H1 (cell line): Measurements from ENCODE around the gene GOLGA2. TPM values are rescaled to one million over a fixed set of nuclear protein-coding genes. Genes with fewer than 3 reads are reported as not detected.
A peak's percentile ranks its signal among the peaks of the same experiment; 100 is the strongest.

Source experiments
- CTCF ChIA-PET: fragments of 300-600 bp; sonication (Branson Sonifier 250); formaldehyde crosslinking; loops from one replicate; lab custom pipeline; 2021; ENCODE audit not compliant: partially characterized antibody; lab: Charles Lee
- POLR2A ChIA-PET: fragments of 300-600 bp; sonication (Branson Sonifier 250); formaldehyde crosslinking; loops from one replicate; lab custom pipeline; 2021; ENCODE audit warnings: inconsistent platforms; ENCODE audit not compliant: partially characterized antibody; lab: Charles Lee
- DNase-seq, 2 experiments: peaks; one replicate each; pipeline versions ENCODE4 v3.0.0 to v3.0.0-alpha.2; 2010 to 2022; ENCODE audit warnings: low spot score in 2 of 2, low read depth in 1 of 2, mixed read lengths in 1 of 2
- FAIRE-seq: peaks from 2 replicates; lab custom pipeline; 2011; peaks lifted over from hg19 to GRCh38; lab: Jason Lieb, UNC
- H2AFZ ChIP-seq: 2 replicates; pipeline ENCODE4 v1.8.1; 2012; ENCODE audit warnings: low read length, inconsistent platforms
- H2AK5ac ChIP-seq: 2 replicates; pipeline ENCODE4 v1.6.1; 2013; ENCODE audit warnings: low read depth, low read length
- H2BK120ac ChIP-seq: replicated peaks from 2 replicates; pipeline ENCODE3; 2013; ENCODE audit warnings: low read depth, low read length, inconsistent platforms
- H2BK12ac ChIP-seq: 2 replicates; pipeline ENCODE4 v1.6.1; 2013; ENCODE audit warnings: low read depth, low read length
- H2BK15ac ChIP-seq: 2 replicates; pipeline ENCODE4 v1.6.1; 2013; ENCODE audit warnings: low read length
- H2BK20ac ChIP-seq: 2 replicates; pipeline ENCODE4 v1.6.1; 2013; ENCODE audit warnings: low read length
- H2BK5ac ChIP-seq: 2 replicates; pipeline ENCODE4 v1.6.1; 2013; ENCODE audit warnings: low read depth, low read length
- H3K14ac ChIP-seq: 2 replicates; pipeline ENCODE4 v1.6.1; 2013; ENCODE audit warnings: inconsistent platforms; ENCODE audit not compliant: insufficient read length
- H3K18ac ChIP-seq: 2 replicates; pipeline ENCODE4 v1.6.1; 2013; ENCODE audit warnings: low read length; ENCODE audit errors: extremely low read depth
- H3K23ac ChIP-seq: 2 replicates; pipeline ENCODE4 v1.6.1; 2013; ENCODE audit warnings: inconsistent platforms; ENCODE audit not compliant: insufficient read length
- H3K23me2 ChIP-seq: 2 replicates; pipeline ENCODE4 v1.6.1; 2013; ENCODE audit warnings: low read depth, low read length
- H3K27ac ChIP-seq: 2 replicates; pipeline ENCODE4 v1.6.1; 2011; ENCODE audit warnings: low read depth, low read length, inconsistent platforms
- H3K27me3 ChIP-seq, 4 experiments: replicated peaks in 1 of 4; 1 replicate in 1 of 4; 2 replicates in 3 of 4; pipeline versions ENCODE4 v1.6.1 to v1.8.1; 2011 to 2013; ENCODE audit warnings: low read length in 3 of 4, mild to moderate bottlenecking in 3 of 4, inconsistent platforms in 2 of 4, mixed read lengths in 2 of 4, moderate library complexity in 1 of 4; ENCODE audit not compliant: control insufficient read depth in 3 of 4, insufficient read depth in 3 of 4; ENCODE audit errors: extremely low read depth in 1 of 4
- H3K36me3 ChIP-seq, 4 experiments: 2 replicates each; pipeline versions ENCODE4 v1.6.1 to v1.8.1; 2011 to 2013; ENCODE audit warnings: mild to moderate bottlenecking in 4 of 4, low read length in 3 of 4, moderate library complexity in 2 of 4, control low read depth in 1 of 4, inconsistent platforms in 1 of 4; ENCODE audit not compliant: insufficient read depth in 4 of 4, control insufficient read depth in 2 of 4
- H3K4ac ChIP-seq: replicated peaks from 2 replicates; pipeline ENCODE3; 2013; ENCODE audit warnings: low read length, low read depth, mixed read lengths, inconsistent platforms; ENCODE audit not compliant: insufficient read length
- H3K4me1 ChIP-seq, 4 experiments: replicated peaks in 1 of 4; 1 replicate in 1 of 4; 2 replicates in 3 of 4; pipeline versions ENCODE4 v1.6.1 to v1.8.1; 2011 to 2013; ENCODE audit warnings: low read length in 3 of 4, inconsistent platforms in 2 of 4, mixed read lengths in 1 of 4; ENCODE audit not compliant: insufficient read depth in 4 of 4, control insufficient read depth in 3 of 4
- H3K4me2 ChIP-seq, 2 experiments: 2 replicates each; pipeline versions ENCODE4 v1.6.1 to v1.8.1; 2011 to 2013; ENCODE audit warnings: low read depth in 2 of 2, low read length in 2 of 2, control low read depth in 1 of 2, inconsistent platforms in 1 of 2, mild to moderate bottlenecking in 1 of 2; ENCODE audit not compliant: insufficient read depth in 1 of 2
- H3K4me3 ChIP-seq, 4 experiments: fragments of 200-600, 300-600 bp in 1 of 4; sonication (generic), shearing (Covaris generic), sonication (Bioruptor Twin) in 1 of 4; 2 replicates each; pipeline versions ENCODE4 v1.5.1 to v1.8.1; 2011 to 2016; ENCODE audit warnings: low read length in 4 of 4, low read depth in 3 of 4, control low read depth in 2 of 4, inconsistent platforms in 2 of 4, mild to moderate bottlenecking in 2 of 4, mixed read lengths in 1 of 4, moderate library complexity in 1 of 4; ENCODE audit not compliant: insufficient read depth in 2 of 4; ENCODE audit errors: extremely low read depth in 1 of 4
- H3K56ac ChIP-seq: replicated peaks from 2 replicates; pipeline ENCODE3; 2013; ENCODE audit warnings: low read depth, mild to moderate bottlenecking, mixed read lengths, low read length, inconsistent platforms; ENCODE audit not compliant: insufficient read length
- H3K79me1 ChIP-seq: 2 replicates; pipeline ENCODE4 v1.6.1; 2013; ENCODE audit warnings: low read depth, low read length, control low read depth
- H3K79me2 ChIP-seq, 2 experiments: 2 replicates each; pipeline versions ENCODE4 v1.6.1 to v1.8.1; 2012 to 2013; ENCODE audit warnings: low read length in 2 of 2, mild to moderate bottlenecking in 2 of 2, inconsistent platforms in 1 of 2; ENCODE audit not compliant: insufficient read depth in 2 of 2, control insufficient read depth in 1 of 2
- H3K9ac ChIP-seq, 4 experiments: replicated peaks in 1 of 4; 1 replicate in 1 of 4; 2 replicates in 3 of 4; pipeline versions ENCODE4 v1.6.1 to v1.8.1; 2011 to 2013; ENCODE audit warnings: low read depth in 3 of 4, low read length in 3 of 4, control low read depth in 2 of 4, mild to moderate bottlenecking in 2 of 4, moderate library complexity in 2 of 4, inconsistent platforms in 1 of 4; ENCODE audit errors: extremely low read depth in 1 of 4
- H3K9me3 ChIP-seq, 2 experiments: 2 replicates each; pipeline versions ENCODE4 v1.6.1 to v1.8.1; 2012 to 2013; ENCODE audit warnings: mild to moderate bottlenecking in 2 of 2, moderate library complexity in 2 of 2, control low read depth in 1 of 2, inconsistent platforms in 1 of 2, low read depth in 1 of 2, low read length in 1 of 2, mixed read lengths in 1 of 2; ENCODE audit not compliant: insufficient read depth in 2 of 2
- H4K20me1 ChIP-seq, 2 experiments: replicated peaks in 1 of 2; 2 replicates each; pipeline versions ENCODE3 to v1.8.1; 2011 to 2013; ENCODE audit warnings: inconsistent platforms in 2 of 2, low read length in 2 of 2, mild to moderate bottlenecking in 1 of 2; ENCODE audit not compliant: insufficient read depth in 2 of 2, control insufficient read depth in 1 of 2
- H4K5ac ChIP-seq: 2 replicates; pipeline ENCODE4 v1.6.1; 2013; ENCODE audit warnings: low read length, low read depth, mixed read lengths, inconsistent platforms; ENCODE audit not compliant: insufficient read length
- H4K8ac ChIP-seq: 2 replicates; pipeline ENCODE4 v1.8.0; 2013; ENCODE audit warnings: mild to moderate bottlenecking, moderate library complexity, low read length, inconsistent platforms; ENCODE audit not compliant: insufficient read depth; ENCODE audit errors: extremely low read depth
- H4K91ac ChIP-seq: replicated peaks from 2 replicates; pipeline ENCODE3; 2013; ENCODE audit warnings: low read length, mixed read lengths, inconsistent platforms; ENCODE audit not compliant: insufficient read length
- ASH2L ChIP-seq: fragments of 200-600, 300-600 bp; sonication (generic); IDR thresholded peaks from one replicate; pipeline ENCODE4 v1.7.1; 2017; ENCODE audit warnings: low read length
- BCL11A ChIP-seq, 2 experiments: IDR thresholded peaks; one replicate each; pipeline ENCODE4 v1.6.1; 2011; ENCODE audit warnings: low read depth in 2 of 2, low read length in 2 of 2, mild to moderate bottlenecking in 2 of 2
- EZH2 ChIP-seq: fragments of 200-600 bp; sonication (generic); IDR thresholded peaks from 2 replicates; pipeline ENCODE4 v1.7.1; 2012; ENCODE audit warnings: low read depth, mild to moderate bottlenecking, moderate library complexity, low read length, inconsistent platforms; ENCODE audit not compliant: severe bottlenecking
- GTF2F1 ChIP-seq: IDR thresholded peaks from 2 replicates; pipeline ENCODE4 v1.6.1; 2012; ENCODE audit warnings: low read depth, low read length, improper control_type of control experiment, borderline replicate concordance
- KDM4A ChIP-seq: IDR thresholded peaks from one replicate; pipeline ENCODE4 v1.7.1; 2012; ENCODE audit warnings: low read depth, mild to moderate bottlenecking, moderate library complexity, low read length, inconsistent platforms; ENCODE audit not compliant: severe bottlenecking
- PHF8 ChIP-seq: fragments of 200-600 bp; sonication (generic); conservative IDR thresholded peaks from 2 replicates; pipeline ENCODE4 v1.7.1; 2012; ENCODE audit warnings: low read depth, mild to moderate bottlenecking, inconsistent platforms, low read length, moderate library complexity
- SAP30 ChIP-seq: fragments of 300-600 bp; sonication (generic); IDR thresholded peaks from 2 replicates; pipeline ENCODE4 v1.7.1; 2012; ENCODE audit warnings: low read length, moderate library complexity, mild to moderate bottlenecking, inconsistent platforms; ENCODE audit not compliant: insufficient read depth, insufficient replicate concordance
- TCF12 ChIP-seq: IDR thresholded peaks from 2 replicates; pipeline ENCODE4 v1.6.1; 2011; ENCODE audit warnings: low read depth, mild to moderate bottlenecking, low read length
- WGBS, 2 experiments: shearing (Covaris generic) in 1 of 2; methylation state at CpG; one replicate each; pipeline versions ENCODE4 v1.1.6 to v1.1.7; 2013 to 2015; ENCODE audit warnings: low lambda C conversion rate in 2 of 2, mixed read lengths in 2 of 2, inconsistent platforms in 1 of 2, low coverage in 1 of 2, missing lambda C conversion rate in 1 of 2; ENCODE audit not compliant: insufficient replicate concordance in 2 of 2, insufficient coverage in 1 of 2, insufficient read length in 1 of 2; ENCODE audit errors: extremely low coverage in 1 of 2, missing lambda C conversion rate in 1 of 2; 5-methylcytosine and 5-hydroxymethylcytosine counted together
- polyA plus RNA-seq, 7 experiments: library from polyadenylated mRNA; depleted of rRNA in 3 of 7; stranded (reverse) in 5 of 7; unstranded in 2 of 7; fragments of >200 nt in 5 of 7; fragments of 200-250 nt in 2 of 7; gene quantifications; 1 replicate in 5 of 7; 2 replicates in 1 of 7; 4 replicates in 1 of 7; pipeline versions ENCODE4 v1.2.1 to v1.2.3, GENCODE V29; 2011 to 2013; ENCODE audit warnings: missing spikeins in 2 of 7, mixed read lengths in 2 of 7
- total RNA-seq: library from RNA; stranded (reverse); fragmentation: NEBNext Ultra II Directional; extraction: Animal tissue kit (Norgen Biotek cat#: 25700); gene quantifications from 2 replicates; pipeline ENCODE4 v1.2.1, GENCODE V29; 2021
- TF ChIP-seq, protein P1 (sequence below): IDR thresholded peaks from 2 replicates; pipeline ENCODE4 v1.6.1; 2012; ENCODE audit warnings: low read length, inconsistent platforms

The GOLGA2 gene
- total and polyA plus RNA-seq, 2 of the 8 experiments (the other 6 are each of a cell fraction or from before 2014, with no cell fraction given): 13.1 to 43.6 TPM

GRCh38 chr9:128276574-128277270, 915 bp upstream of the GOLGA2 start:
- H3K23me2 ChIP-seq: peaks cover 11% of the 10 kb centered on the region
- peaks cover 0 to 4% (median 3%) of the 10 kb centered on the region in 4 experiments; a peak in 5 of 7 replicates for H3K4me1 ChIP-seq
- peak overlapping the region; percentile 77 to 92 (median 87) for H3K4me3 ChIP-seq
- H3K23ac ChIP-seq: no peak overlapping the region
- H2BK15ac ChIP-seq: no peak overlapping the region
- H3K9me3 ChIP-seq: no peaks in the 10 kb centered on the region
- H3K27me3 ChIP-seq: no peaks in the 10 kb centered on the region
- peak overlapping the region; percentile 80 for H2AFZ ChIP-seq
- peaks cover 0 to 13% (median 3%) of the 10 kb centered on the region in 4 experiments; a peak in 4 of 8 replicates for H3K36me3 ChIP-seq
- no peak overlapping the region for H2AK5ac ChIP-seq
- peak overlapping the region; percentile 68 for H2BK12ac ChIP-seq
- peaks cover 0 to 8% of the 10 kb centered on the region in 2 experiments; a peak in 1 of 4 replicates for H3K79me2 ChIP-seq
- FAIRE-seq: no peak
- H3K14ac ChIP-seq: no peak overlapping the region
- no peaks in the 10 kb centered on the region for H3K79me1 ChIP-seq
- WGBS, 2 experiments: 10% methylated on average over 23 of the region's 23 CpGs; no CpG with 5 or more reads in 1 of the 2 experiments
- H2BK120ac ChIP-seq: no peak overlapping the region
- H2BK20ac ChIP-seq: no peak overlapping the region
- H4K5ac ChIP-seq: peak overlapping the region; percentile 3
- H3K4me2 ChIP-seq: peak overlapping the region; percentile 90 to 94
- peak overlapping the region; percentile 47 for H3K4ac ChIP-seq
- H3K27ac ChIP-seq: peak overlapping the region; percentile 37; the same call in 1 of the 2 replicates
- peak overlapping the region; percentile 38; the same call in 1 of the 2 replicates for H3K18ac ChIP-seq
- ChIA-PET POLR2A (interaction anchor here (0.8 to 1.9 kb wide), 11 partner anchors 9 to 143 kb away, joined by 3 to 9 read pairs (median 4); partner anchors contain the start of genes BBLN, CERCAM and URM1), CTCF (interaction anchor here (0.7 to 2.0 kb wide), 2 partner anchors 19 to 21 kb away, joined by 3 to 7 read pairs; no protein-coding TSS in a partner anchor)
- H4K20me1 ChIP-seq: peaks cover 0 to 2% of the 10 kb centered on the region in 2 experiments
- H4K91ac ChIP-seq: peak overlapping the region; percentile 49
- no peak for DNase-seq
- peak overlapping the region; percentile 63 for H3K56ac ChIP-seq
- peak overlapping the region; percentile 75 for H2BK5ac ChIP-seq
- H3K9ac ChIP-seq: peak overlapping the region in 3 of 4 experiments; percentile 69 to 75 (median 74); a peak in 6 of 7 replicates
- peak overlapping the region; percentile 75; the same call in 1 of the 2 replicates for H4K8ac ChIP-seq
- peak; percentile 81 for TF ChIP-seq SAP30
- TF ChIP-seq EZH2: no peak
- TF ChIP-seq, protein P1, sequence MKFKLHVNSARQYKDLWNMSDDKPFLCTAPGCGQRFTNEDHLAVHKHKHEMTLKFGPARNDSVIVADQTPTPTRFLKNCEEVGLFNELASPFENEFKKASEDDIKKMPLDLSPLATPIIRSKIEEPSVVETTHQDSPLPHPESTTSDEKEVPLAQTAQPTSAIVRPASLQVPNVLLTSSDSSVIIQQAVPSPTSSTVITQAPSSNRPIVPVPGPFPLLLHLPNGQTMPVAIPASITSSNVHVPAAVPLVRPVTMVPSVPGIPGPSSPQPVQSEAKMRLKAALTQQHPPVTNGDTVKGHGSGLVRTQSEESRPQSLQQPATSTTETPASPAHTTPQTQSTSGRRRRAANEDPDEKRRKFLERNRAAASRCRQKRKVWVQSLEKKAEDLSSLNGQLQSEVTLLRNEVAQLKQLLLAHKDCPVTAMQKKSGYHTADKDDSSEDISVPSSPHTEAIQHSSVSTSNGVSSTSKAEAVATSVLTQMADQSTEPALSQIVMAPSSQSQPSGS: no peak
- no peak for TF ChIP-seq BCL11A (IDR thresholded peaks at IDR 0.05; ENCODE audit: low read depth in 2 of 2, low read length in 2 of 2)
- peak; percentile 66 for TF ChIP-seq ASH2L
- TF ChIP-seq GTF2F1: no peak
- peak; percentile 38 for TF ChIP-seq KDM4A
- no peak for TF ChIP-seq TCF12
- peak; percentile 46 for TF ChIP-seq PHF8
